ENCODE results near the gene TCF7L2.
"Not testable (repeated sequence)": the region's sequence is repeated elsewhere in the genome, so short reads cannot be mapped to it uniquely, and the experiment has no call there.

The TCF7L2 gene

GRCh38 chr10:113063043-113063967 is 113.3 kb downstream of the TCF7L2 start:
- no peak for DNase-seq (ENCODE audit: low read depth in 2 of 2)

GRCh38 chr10:113064039-113064438 is 114.0 kb downstream of the TCF7L2 start:
- no peak for DNase-seq (ENCODE audit: low read depth in 2 of 2)

GRCh38 chr10:113066120-113066519 is 116.1 kb downstream of the TCF7L2 start:
- DNase-seq (ENCODE audit: low read depth in 2 of 2) = not testable (repeated sequence)

GRCh38 chr10:113066561-113067312 is 116.7 kb downstream of the TCF7L2 start:
- DNase-seq (ENCODE audit: low read depth in 2 of 2) = no peak

- no peak for DNase-seq (ENCODE audit: low read depth in 2 of 2)
Measured at GRCh38 chr10:113067501-113067900, 117.5 kb downstream of the TCF7L2 start.

- DNase-seq (ENCODE audit: low read depth in 2 of 2) = no peak
Measured at GRCh38 chr10:113068178-113068890, 118.3 kb downstream of the TCF7L2 start.

GRCh38 chr10:113069595-113069994 is 119.5 kb downstream of the TCF7L2 start:
- DNase-seq (ENCODE audit: low read depth in 2 of 2) = no peak

- DNase-seq (ENCODE audit: low read depth in 2 of 2) = no peak
Measured at GRCh38 chr10:113071446-113071845, 121.4 kb downstream of the TCF7L2 start.

GRCh38 chr10:113073549-113074189 is 123.6 kb downstream of the TCF7L2 start:
- DNase-seq (ENCODE audit: low read depth in 2 of 2) = no peak

GRCh38 chr10:113076949-113077348 is 126.9 kb downstream of the TCF7L2 start:
- no peak for DNase-seq (ENCODE audit: low read depth in 2 of 2)

- no peak for DNase-seq (ENCODE audit: low read depth in 2 of 2)
Measured at GRCh38 chr10:113078282-113078907, 128.3 kb downstream of the TCF7L2 start.

GRCh38 chr10:113080061-113080924 is 130.2 kb downstream of the TCF7L2 start:
- DNase-seq (ENCODE audit: low read depth in 2 of 2) = no peak

- DNase-seq (ENCODE audit: low read depth in 2 of 2) = no peak
Measured at GRCh38 chr10:113080925-113081229, 130.8 kb downstream of the TCF7L2 start.

GRCh38 chr10:113084031-113084430 is 134.0 kb downstream of the TCF7L2 start:
- no peak for DNase-seq (ENCODE audit: low read depth in 2 of 2)

- DNase-seq (ENCODE audit: low read depth in 2 of 2) = no peak
Measured at GRCh38 chr10:113085776-113086175, 135.7 kb downstream of the TCF7L2 start.

GRCh38 chr10:113086282-113086681 is 136.2 kb downstream of the TCF7L2 start:
- no peak for DNase-seq (ENCODE audit: low read depth in 2 of 2)

- DNase-seq (ENCODE audit: low read depth in 2 of 2) = no peak
Measured at GRCh38 chr10:113087165-113088029, 137.3 kb downstream of the TCF7L2 start.

GRCh38 chr10:113088194-113088593 is 138.1 kb downstream of the TCF7L2 start:
- no peak for DNase-seq (ENCODE audit: low read depth in 2 of 2)

- no peak for DNase-seq (ENCODE audit: low read depth in 2 of 2)
Measured at GRCh38 chr10:113089551-113089950, 139.5 kb downstream of the TCF7L2 start.

All from stimulated activated CD4-positive, alpha-beta T cell treated with anti-CD3 and anti-CD28 coated beads, Interleukin-1b, Interleukin-23, amount 100 ng/mL, for 4 hours (primary cell).